Measurements from ENCODE around the gene ATP6V0B. TPM values are rescaled to one million over a fixed set of nuclear protein-coding genes. Genes with fewer than 3 reads are reported as not detected.

ATP6V0B gene
- total and polyA plus RNA-seq, 2 experiments from 2014 or later: 112 to 142 TPM

DNA sequence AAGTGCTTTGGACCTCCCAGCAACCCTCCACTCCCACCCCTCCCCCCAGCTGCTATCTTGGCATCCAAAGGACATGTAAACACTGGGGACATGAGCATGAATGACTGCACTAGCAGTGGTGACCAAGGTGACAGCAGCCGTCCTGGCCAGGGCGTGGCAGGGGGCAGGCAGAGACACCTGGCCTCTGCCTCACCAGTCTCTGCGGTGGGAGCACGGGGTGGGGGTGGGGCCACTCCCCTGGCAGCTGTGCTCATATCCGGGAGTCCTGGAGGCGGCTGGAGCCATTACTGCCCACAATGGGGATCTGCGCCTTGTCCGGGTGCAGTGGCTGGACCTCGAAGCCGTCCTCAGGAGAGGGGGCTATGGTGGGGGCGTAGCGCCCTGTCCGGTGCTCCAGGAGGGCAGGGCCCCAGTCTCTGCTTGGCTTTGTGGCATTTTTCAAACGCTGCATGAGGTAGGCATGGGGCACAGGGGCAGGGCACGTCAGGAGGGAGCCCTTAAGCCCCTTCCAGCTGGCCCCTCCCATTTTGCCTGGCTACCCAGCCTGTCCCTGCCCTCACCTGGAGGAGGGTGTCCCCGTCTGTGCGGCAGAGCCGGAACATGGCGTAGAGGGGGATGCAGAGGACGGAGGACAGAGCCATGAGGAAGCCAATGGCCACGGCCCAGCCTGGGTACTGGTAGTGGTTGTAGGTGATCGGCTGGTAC, 22.7 kb downstream of the ATP6V0B start:
- ATAC-seq (no peak), DNase-seq (ENCODE audit: low spot score) (no peak)
- H3K27ac ChIP-seq (ENCODE audit: low read depth): no peak overlapping the region
- H3K4me2 ChIP-seq: no peak overlapping the region
- Mint-ChIP-seq H3K4me1 (peaks cover 28% of the 10 kb centered on the region), H3K27ac (no peak overlapping the region), H3K4me3 (no peak overlapping the region), H3K9me3 (no peaks in the 10 kb centered on the region), H3K36me3 (ENCODE audit: low read depth) (peaks cover 42% of the 10 kb centered on the region), H3K27me3 (ENCODE audit: insufficient read depth, low read depth, poor library complexity) (peaks cover 29% of the 10 kb centered on the region)
- TF ChIP-seq, protein P1, sequence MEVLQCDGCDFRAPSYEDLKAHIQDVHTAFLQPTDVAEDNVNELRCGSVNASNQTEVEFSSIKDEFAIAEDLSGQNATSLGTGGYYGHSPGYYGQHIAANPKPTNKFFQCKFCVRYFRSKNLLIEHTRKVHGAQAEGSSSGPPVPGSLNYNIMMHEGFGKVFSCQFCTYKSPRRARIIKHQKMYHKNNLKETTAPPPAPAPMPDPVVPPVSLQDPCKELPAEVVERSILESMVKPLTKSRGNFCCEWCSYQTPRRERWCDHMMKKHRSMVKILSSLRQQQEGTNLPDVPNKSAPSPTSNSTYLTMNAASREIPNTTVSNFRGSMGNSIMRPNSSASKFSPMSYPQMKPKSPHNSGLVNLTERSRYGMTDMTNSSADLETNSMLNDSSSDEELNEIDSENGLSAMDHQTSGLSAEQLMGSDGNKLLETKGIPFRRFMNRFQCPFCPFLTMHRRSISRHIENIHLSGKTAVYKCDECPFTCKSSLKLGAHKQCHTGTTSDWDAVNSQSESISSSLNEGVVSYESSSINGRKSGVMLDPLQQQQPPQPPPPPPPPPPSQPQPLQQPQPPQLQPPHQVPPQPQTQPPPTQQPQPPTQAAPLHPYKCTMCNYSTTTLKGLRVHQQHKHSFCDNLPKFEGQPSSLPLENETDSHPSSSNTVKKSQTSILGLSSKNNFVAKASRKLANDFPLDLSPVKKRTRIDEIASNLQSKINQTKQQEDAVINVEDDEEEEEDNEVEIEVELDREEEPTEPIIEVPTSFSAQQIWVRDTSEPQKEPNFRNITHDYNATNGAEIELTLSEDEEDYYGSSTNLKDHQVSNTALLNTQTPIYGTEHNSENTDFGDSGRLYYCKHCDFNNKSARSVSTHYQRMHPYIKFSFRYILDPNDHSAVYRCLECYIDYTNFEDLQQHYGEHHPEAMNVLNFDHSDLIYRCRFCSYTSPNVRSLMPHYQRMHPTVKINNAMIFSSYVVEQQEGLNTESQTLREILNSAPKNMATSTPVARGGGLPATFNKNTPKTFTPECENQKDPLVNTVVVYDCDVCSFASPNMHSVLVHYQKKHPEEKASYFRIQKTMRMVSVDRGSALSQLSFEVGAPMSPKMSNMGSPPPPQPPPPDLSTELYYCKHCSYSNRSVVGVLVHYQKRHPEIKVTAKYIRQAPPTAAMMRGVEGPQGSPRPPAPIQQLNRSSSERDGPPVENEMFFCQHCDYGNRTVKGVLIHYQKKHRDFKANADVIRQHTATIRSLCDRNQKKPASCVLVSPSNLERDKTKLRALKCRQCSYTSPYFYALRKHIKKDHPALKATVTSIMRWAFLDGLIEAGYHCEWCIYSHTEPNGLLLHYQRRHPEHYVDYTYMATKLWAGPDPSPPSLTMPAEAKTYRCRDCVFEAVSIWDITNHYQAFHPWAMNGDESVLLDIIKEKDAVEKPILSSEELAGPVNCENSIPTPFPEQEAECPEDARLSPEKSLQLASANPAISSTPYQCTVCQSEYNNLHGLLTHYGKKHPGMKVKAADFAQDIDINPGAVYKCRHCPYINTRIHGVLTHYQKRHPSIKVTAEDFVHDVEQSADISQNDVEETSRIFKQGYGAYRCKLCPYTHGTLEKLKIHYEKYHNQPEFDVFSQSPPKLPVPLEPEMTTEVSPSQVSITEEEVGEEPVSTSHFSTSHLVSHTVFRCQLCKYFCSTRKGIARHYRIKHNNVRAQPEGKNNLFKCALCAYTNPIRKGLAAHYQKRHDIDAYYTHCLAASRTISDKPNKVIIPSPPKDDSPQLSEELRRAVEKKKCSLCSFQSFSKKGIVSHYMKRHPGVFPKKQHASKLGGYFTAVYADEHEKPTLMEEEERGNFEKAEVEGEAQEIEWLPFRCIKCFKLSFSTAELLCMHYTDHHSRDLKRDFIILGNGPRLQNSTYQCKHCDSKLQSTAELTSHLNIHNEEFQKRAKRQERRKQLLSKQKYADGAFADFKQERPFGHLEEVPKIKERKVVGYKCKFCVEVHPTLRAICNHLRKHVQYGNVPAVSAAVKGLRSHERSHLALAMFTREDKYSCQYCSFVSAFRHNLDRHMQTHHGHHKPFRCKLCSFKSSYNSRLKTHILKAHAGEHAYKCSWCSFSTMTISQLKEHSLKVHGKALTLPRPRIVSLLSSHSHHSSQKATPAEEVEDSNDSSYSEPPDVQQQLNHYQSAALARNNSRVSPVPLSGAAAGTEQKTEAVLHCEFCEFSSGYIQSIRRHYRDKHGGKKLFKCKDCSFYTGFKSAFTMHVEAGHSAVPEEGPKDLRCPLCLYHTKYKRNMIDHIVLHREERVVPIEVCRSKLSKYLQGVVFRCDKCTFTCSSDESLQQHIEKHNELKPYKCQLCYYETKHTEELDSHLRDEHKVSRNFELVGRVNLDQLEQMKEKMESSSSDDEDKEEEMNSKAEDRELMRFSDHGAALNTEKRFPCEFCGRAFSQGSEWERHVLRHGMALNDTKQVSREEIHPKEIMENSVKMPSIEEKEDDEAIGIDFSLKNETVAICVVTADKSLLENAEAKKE (CRISPR knock-in tag; IDR thresholded peaks at IDR 0.05): no peak
- TF ChIP-seq, protein P2, sequence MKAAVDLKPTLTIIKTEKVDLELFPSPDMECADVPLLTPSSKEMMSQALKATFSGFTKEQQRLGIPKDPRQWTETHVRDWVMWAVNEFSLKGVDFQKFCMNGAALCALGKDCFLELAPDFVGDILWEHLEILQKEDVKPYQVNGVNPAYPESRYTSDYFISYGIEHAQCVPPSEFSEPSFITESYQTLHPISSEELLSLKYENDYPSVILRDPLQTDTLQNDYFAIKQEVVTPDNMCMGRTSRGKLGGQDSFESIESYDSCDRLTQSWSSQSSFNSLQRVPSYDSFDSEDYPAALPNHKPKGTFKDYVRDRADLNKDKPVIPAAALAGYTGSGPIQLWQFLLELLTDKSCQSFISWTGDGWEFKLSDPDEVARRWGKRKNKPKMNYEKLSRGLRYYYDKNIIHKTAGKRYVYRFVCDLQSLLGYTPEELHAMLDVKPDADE (IDR thresholded peaks at IDR 0.05): no peak
- TF ChIP-seq ZNF114 (CRISPR knock-in tag; IDR thresholded peaks at IDR 0.05): no peak
- TF ChIP-seq EZH2 (IDR thresholded peaks at IDR 0.05; ENCODE audit: low read depth, unreplicated experiment): no peak
- no peak for TF ChIP-seq JUNB (IDR thresholded peaks at IDR 0.05; ENCODE audit: unreplicated experiment)
- no peak for TF ChIP-seq STAT1 (IDR thresholded peaks at IDR 0.05; ENCODE audit: unreplicated experiment)
- TF ChIP-seq EZH2phosphoT487 (IDR thresholded peaks at IDR 0.05; ENCODE audit: unreplicated experiment): no peak
- H3K9me2 ChIP-seq (ENCODE audit: insufficient read depth): no peaks in the 10 kb centered on the region
- no peaks in the 10 kb centered on the region for H3K79me2 ChIP-seq (replicated peaks; ENCODE audit: insufficient read depth)
- H3K36me3 ChIP-seq (ENCODE audit: insufficient read depth): peaks cover 10% of the 10 kb centered on the region; the same call in 1 of the 2 replicates
- peaks cover 6% of the 10 kb centered on the region for H3F3A ChIP-seq (replicated peaks; ENCODE audit: low read depth)
- H2AFZ ChIP-seq: no peak overlapping the region
- peaks cover 8% of the 10 kb centered on the region for H3K4me1 ChIP-seq (ENCODE audit: insufficient read depth)
- peaks cover 6% of the 10 kb centered on the region; the same call in 1 of the 2 replicates for H3K27me3 ChIP-seq (ENCODE audit: insufficient read depth)
- H4K20me1 ChIP-seq (replicated peaks; ENCODE audit: insufficient read depth): no peaks in the 10 kb centered on the region; the same call in 1 of the 2 replicates
- no peak overlapping the region for H3K4me3 ChIP-seq
